MCF 10A (cell line): Measurements from ENCODE around the gene IFNA13. TPM values are rescaled to one million over a fixed set of nuclear protein-coding genes. Genes with fewer than 3 reads are reported as not detected.
"Not testable (repeated sequence)": the region's sequence is repeated elsewhere in the genome, so short reads cannot be mapped to it uniquely, and the experiment has no call there.

Experiments
- BruUV-seq: library from RNA; stranded (reverse); fragments of 400-500 nt; replicated peaks from 2 replicates; lab custom pipeline; 2021; lab: Mats Ljungman, UMichigan
- CTCF ChIA-PET: fragments of 300-600 bp; sonication (Branson Sonifier 250); formaldehyde crosslinking; extraction: SDS; loops from one replicate; lab custom pipeline; 2021; ENCODE audit warnings: antibody characterized with exemption, inconsistent platforms; lab: Yijun Ruan, JAX
- POLR2A ChIA-PET: fragments of 300-600, 350-650 bp; sonication (Branson Sonifier 250); formaldehyde crosslinking; extraction: SDS; loops from one replicate; lab custom pipeline; 2020; ENCODE audit warnings: antibody characterized with exemption, inconsistent platforms; lab: Yijun Ruan, JAX
- DNase-seq: peaks from one replicate; pipeline ENCODE4 v3.0.0-alpha.2; 2018; ENCODE audit not compliant: unreplicated experiment
- H3K27ac Mint-ChIP-seq: one replicate; pipeline ENCODE4 v1.8.0; 2022; ENCODE audit warnings: mild to moderate bottlenecking, low read depth, mixed read lengths; ENCODE audit not compliant: unreplicated experiment
- H3K27me3 Mint-ChIP-seq: one replicate; pipeline ENCODE4 v1.8.0; 2022; ENCODE audit warnings: mixed read lengths; ENCODE audit not compliant: insufficient read depth, unreplicated experiment
- H3K36me3 Mint-ChIP-seq: one replicate; pipeline ENCODE4 v1.8.0; 2022; ENCODE audit warnings: mild to moderate bottlenecking, moderate library complexity, mixed read lengths; ENCODE audit not compliant: insufficient read depth, unreplicated experiment
- H3K4me1 Mint-ChIP-seq: one replicate; pipeline ENCODE4 v1.8.0; 2022; ENCODE audit warnings: mixed read lengths; ENCODE audit not compliant: insufficient read depth, unreplicated experiment
- H3K4me3 Mint-ChIP-seq: one replicate; pipeline ENCODE4 v1.8.0; 2022; ENCODE audit warnings: mild to moderate bottlenecking, moderate library complexity, mixed read lengths; ENCODE audit not compliant: unreplicated experiment
- H3K9me3 Mint-ChIP-seq: one replicate; pipeline ENCODE4 v1.8.0; 2022; ENCODE audit warnings: mixed read lengths; ENCODE audit not compliant: unreplicated experiment
- intact Hi-C: fragments of 100-400 bp; cut with micrococcal nuclease; formaldehyde crosslinking; loops from 2 replicates; pipeline ENCODE4 v1.14.1; 2022
- total RNA-seq: library from RNA; stranded (reverse); gene quantifications from 2 replicates; pipeline ENCODE4 v1.2.3, GENCODE V29; 2022
- TF ChIP-seq, protein P1 (sequence below): fragments of 200-600 bp; IDR thresholded peaks from one replicate; pipeline ENCODE4 v1.8.0; 2022; ENCODE audit warnings: antibody characterized with exemption, mild to moderate bottlenecking; ENCODE audit not compliant: unreplicated experiment

The IFNA13 gene
- total RNA-seq, 1 experiment from 2014 or later: not detected

DNA sequence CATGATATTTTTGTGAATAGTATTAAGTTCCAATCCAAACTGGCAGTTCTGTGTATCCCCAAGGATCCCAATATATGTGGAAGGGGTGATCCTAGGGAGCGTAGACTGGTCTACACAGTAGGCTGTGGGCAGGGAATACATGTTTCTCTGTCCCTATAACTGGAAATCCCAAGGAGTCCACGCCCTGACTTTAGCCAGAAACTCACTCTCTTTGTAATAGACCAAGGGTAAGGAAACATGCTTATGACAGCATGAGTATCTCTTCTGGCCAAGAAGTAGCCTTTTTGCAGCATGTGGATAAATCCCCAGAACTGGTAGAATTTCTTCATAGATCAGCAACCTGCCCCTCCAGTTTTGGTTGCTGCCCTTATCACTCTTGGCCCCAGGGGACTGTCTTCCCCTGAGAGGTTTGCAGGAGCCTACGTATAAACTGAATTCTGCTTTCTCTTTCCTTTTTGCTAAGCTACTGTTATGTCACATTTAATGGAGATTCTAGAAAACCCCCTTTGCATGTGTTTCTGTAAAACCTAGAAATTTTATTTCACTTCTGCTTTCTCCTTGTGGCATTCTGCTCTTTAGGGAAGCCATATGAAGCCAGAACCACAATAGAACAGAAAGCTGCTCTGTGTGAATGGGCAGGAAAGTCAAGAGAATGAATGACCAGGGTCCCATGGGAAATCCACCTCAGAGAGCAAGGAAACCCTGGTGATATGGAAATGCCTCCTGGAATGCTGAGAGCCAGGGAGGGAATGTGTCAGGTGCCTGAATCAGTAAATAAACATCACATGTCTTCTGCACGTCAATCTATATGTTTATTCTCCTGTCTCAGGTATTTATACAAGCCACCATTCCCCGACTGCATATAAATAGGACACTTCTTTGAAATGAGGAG lies 13.8 kb upstream of the IFNA13 start:
- CTCF ChIA-PET: interaction anchor here (1.5 kb wide), 1 partner anchor 52 kb away, joined by 3 read pairs; no protein-coding TSS in a partner anchor

DNA sequence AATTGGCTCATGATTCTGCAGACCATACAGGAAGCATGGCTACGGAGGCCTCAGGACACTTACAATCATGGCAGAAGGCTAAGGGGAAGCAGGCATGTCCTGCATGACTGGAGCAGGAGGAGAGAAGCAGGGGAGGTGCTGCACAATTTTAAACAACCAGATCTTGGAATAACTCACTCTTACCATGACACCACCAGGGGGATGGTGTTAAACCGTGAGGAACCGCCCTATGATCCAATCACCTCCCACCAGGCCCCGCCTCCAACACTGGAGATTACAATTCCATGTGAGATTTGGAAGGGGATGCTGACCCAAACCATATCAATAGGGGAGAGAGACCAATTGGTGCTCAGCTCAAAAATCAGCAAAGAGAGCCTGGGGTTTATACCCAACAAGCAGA lies 3.6 kb upstream of the IFNA13 start:
- H3K36me3 Mint-ChIP-seq, H3K27ac Mint-ChIP-seq, H3K4me3 Mint-ChIP-seq, CTCF ChIA-PET, H3K4me1 Mint-ChIP-seq, H3K9me3 Mint-ChIP-seq, BruUV-seq, DNase-seq, intact Hi-C loops, POLR2A ChIA-PET: not testable (repeated sequence)
- peaks cover 51% of the 10 kb centered on the region for H3K27me3 Mint-ChIP-seq

More for the DNA sequence above, 13.8 kb upstream of the IFNA13 start:
- TF ChIP-seq, protein P1, sequence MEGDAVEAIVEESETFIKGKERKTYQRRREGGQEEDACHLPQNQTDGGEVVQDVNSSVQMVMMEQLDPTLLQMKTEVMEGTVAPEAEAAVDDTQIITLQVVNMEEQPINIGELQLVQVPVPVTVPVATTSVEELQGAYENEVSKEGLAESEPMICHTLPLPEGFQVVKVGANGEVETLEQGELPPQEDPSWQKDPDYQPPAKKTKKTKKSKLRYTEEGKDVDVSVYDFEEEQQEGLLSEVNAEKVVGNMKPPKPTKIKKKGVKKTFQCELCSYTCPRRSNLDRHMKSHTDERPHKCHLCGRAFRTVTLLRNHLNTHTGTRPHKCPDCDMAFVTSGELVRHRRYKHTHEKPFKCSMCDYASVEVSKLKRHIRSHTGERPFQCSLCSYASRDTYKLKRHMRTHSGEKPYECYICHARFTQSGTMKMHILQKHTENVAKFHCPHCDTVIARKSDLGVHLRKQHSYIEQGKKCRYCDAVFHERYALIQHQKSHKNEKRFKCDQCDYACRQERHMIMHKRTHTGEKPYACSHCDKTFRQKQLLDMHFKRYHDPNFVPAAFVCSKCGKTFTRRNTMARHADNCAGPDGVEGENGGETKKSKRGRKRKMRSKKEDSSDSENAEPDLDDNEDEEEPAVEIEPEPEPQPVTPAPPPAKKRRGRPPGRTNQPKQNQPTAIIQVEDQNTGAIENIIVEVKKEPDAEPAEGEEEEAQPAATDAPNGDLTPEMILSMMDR: no peak
- Mint-ChIP-seq H3K4me1 (no peaks in the 10 kb centered on the region), H3K9me3 (no peaks in the 10 kb centered on the region), H3K27me3 (peaks cover 68% of the 10 kb centered on the region), H3K4me3 (no peak overlapping the region), H3K27ac (no peak overlapping the region), H3K36me3 (no peaks in the 10 kb centered on the region)
- BruUV-seq: no TSS peak
- DNase-seq: no peak
- intact Hi-C loops: no loop called here
- POLR2A ChIA-PET: no interaction called here

DNA sequence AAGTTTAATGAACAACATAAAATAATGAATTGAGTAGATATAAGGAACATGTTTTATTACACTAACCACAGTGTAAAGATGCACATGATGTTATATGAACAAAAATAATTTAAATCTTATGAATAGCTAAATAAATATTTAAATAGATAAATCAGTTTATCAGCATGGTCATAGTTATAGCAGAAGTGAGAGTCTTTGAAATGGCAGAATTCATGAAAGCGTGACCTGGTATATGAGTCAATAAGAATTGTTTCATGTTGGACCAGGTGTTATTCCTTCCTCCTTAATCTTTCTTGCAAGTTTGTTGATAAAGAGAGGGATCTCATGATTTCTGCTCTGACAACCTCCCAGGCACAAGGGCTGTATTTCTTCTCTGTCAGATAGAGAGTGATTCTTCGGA lies 688 bp downstream of the IFNA13 start:
- H3K9me3 Mint-ChIP-seq, H3K4me3 Mint-ChIP-seq, BruUV-seq, H3K36me3 Mint-ChIP-seq, DNase-seq, POLR2A ChIA-PET, CTCF ChIA-PET, intact Hi-C loops, H3K4me1 Mint-ChIP-seq, H3K27ac Mint-ChIP-seq: not testable (repeated sequence)
- peaks cover 59% of the 10 kb centered on the region for H3K27me3 Mint-ChIP-seq

DNA sequence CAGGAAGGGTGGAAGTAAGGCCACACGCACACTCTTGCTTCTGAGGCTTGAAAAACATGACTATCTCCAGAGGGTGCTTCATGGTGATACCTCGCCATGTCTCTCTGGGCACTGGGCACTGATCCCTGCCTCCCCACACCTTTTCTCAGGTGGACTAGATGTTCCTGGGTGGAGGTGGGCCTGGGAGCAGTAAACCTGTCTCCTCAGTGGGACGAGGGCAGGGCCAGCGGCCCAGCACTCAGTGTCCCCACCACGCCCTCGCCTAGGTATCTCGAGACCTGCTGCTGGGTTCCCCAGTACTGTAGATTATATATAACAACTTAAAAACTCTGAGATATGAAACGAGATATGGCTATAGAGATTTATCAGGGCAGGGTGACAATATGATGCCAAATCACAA lies 5.6 kb downstream of the IFNA13 start:
- BruUV-seq: no TSS peak
- Mint-ChIP-seq H3K27me3 (peaks cover 38% of the 10 kb centered on the region), H3K27ac (no peak overlapping the region), H3K36me3 (no peaks in the 10 kb centered on the region), H3K4me3 (no peak overlapping the region), H3K9me3 (no peaks in the 10 kb centered on the region), H3K4me1 (no peaks in the 10 kb centered on the region)
- intact Hi-C loops: no loop called here
- TF ChIP-seq, protein P1: no peak
- POLR2A ChIA-PET: no interaction called here
- CTCF ChIA-PET: interaction anchor here (0.6 kb wide), 1 partner anchor 72 kb away, joined by 3 read pairs; no protein-coding TSS in a partner anchor
- DNase-seq: no peak
